Epithelial cell of proximal tubule (primary cell): Measurements from ENCODE around the gene ISG20L2. TPM values are rescaled to one million over a fixed set of nuclear protein-coding genes. Genes with fewer than 3 reads are reported as not detected.

Source experiments
- DNase-seq: peaks from one replicate; pipeline ENCODE4 v3.0.0-alpha.2; 2011; ENCODE audit warnings: low read depth
- H3K4me3 ChIP-seq: 2 replicates; pipeline ENCODE4 v1.5.1; 2011; ENCODE audit warnings: low read depth, mild to moderate bottlenecking, low read length
- CTCF ChIP-seq: conservative IDR thresholded peaks from 2 replicates; pipeline ENCODE4 v1.5.1; 2012; ENCODE audit warnings: low read depth, mild to moderate bottlenecking, low read length
- total RNA-seq: library from RNA; depleted of rRNA; stranded (reverse); fragments of >200 nt; gene quantifications from 2 replicates; pipeline ENCODE4 v1.2.3, GENCODE V29; 2015

ISG20L2 gene
- total RNA-seq, 1 donor from 2014 or later = 19.4 TPM

GRCh38 chr1:156705918-156706656, 22.5 kb downstream of the ISG20L2 start:
- DNase-seq = no peak
- peak overlapping the region; percentile 55 for H3K4me3 ChIP-seq
- TF ChIP-seq CTCF = peak; percentile 82

- DNase-seq = no peak
- peak within 1 kb of the TSS; percentile 55 for H3K4me3 ChIP-seq
- TF ChIP-seq CTCF = peak; percentile 1
Observed at GRCh38 chr1:156705321-156705917, 23.1 kb downstream of the ISG20L2 start, which contains the start of gene CRABP2. Gene CRABP2 (minus strand): TSS chr1:156705583. CDS start chr1:156705446, 137 bp downstream.

DNA sequence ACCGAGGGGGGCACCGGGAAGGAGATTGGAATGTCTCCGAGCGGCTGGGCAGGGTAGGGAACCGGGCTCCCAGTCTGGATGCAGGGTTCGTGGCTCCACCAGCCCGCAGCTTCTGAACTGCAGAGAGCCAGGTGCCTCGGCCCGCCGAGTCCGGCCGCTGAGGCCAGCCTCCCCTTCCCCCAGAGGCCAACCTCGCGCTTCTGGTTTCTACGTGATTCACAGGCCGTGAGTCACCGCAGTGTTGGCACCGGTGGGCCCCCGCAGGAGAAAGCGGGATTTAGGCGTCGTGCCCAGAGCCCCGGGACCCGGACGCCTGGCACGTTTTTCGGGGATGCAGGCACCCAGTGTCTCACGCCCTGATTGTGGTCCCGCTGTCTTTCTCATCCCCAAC, 23.6 kb downstream of the ISG20L2 start:
- peak overlapping the region; percentile 55 for H3K4me3 ChIP-seq
- no peak for DNase-seq
- TF ChIP-seq CTCF = peak; percentile 2

GRCh38 chr1:156704166-156704711, 24.3 kb downstream of the ISG20L2 start:
- DNase-seq = no peak
- no peak for TF ChIP-seq CTCF
- no peak overlapping the region for H3K4me3 ChIP-seq

DNA sequence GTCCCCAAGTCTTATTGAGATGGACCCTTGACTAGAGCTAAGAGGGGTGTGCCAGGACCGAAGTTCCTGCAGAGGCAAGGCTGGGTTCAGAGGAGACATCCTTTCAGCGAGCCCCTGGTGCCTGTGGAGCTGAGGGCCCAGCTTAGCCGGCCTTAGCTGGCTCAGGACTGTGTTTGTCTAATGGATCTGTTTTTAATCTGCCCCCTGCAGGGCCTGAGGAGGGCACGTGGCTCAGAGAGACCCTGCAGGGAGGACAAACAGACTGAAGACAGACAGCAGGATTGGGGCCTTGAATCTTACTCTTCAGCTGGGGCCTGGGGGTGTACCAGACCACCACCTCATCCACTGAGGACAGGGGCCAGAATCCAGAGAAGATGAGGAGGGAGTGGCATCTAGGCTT, 24.8 kb downstream of the ISG20L2 start:
- no peak for TF ChIP-seq CTCF
- H3K4me3 ChIP-seq = no peak overlapping the region
- DNase-seq = no peak

- H3K4me3 ChIP-seq = no peak overlapping the region
- TF ChIP-seq CTCF = no peak
- no peak for DNase-seq
Observed at GRCh38 chr1:156703336-156703735, 25.2 kb downstream of the ISG20L2 start.
